Stimulated activated CD8-positive, alpha-beta memory T cell treated with anti-CD3 and anti-CD28 coated beads, Interleukin-7, amount 100 ng/mL, for 4 hours (primary cell): ENCODE measurements around the gene MARS1.
"Not testable (repeated sequence)": the region's sequence is repeated elsewhere in the genome, so short reads cannot be mapped to it uniquely, and the experiment has no call there.

Experiments used
- DNase-seq, 2 donors: peaks; one replicate each; pipeline ENCODE4 v3.0.0-alpha.2; 2020; ENCODE audit warnings: low read depth in 2 of 2

The MARS1 gene

DNA sequence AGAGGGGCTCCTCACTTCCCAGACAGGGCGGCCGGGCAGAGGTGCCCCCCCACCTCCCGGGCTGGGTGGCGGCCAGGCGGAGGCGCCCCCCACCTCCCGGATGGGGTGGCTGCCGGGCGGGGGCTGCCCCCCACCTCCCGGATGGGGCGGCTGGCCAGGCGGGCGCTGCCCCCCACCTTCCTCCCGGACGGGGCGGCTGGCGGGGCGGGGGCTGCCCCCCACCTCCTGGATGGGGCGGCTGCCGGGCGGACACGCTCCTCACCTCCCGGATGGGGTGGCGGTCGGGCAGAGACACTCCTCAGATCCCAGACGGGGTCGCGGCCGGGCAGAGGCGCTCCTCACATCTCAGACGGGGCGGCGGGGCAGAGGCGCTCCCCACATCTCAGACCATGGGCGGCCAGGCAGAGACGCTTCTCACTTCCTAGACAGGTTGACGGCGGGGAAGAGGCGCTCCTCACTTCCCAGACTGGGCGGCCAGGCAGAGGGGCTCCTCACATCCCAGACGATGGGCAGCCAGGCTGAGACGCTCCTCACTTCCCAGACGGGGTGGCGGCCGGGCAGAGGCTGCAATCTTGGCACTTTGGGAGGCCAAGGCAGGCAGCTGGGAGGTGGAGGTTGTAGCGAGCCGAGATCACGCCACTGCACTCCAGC, 7.3 kb downstream of the MARS1 start:
- not testable (repeated sequence) for DNase-seq

DNA sequence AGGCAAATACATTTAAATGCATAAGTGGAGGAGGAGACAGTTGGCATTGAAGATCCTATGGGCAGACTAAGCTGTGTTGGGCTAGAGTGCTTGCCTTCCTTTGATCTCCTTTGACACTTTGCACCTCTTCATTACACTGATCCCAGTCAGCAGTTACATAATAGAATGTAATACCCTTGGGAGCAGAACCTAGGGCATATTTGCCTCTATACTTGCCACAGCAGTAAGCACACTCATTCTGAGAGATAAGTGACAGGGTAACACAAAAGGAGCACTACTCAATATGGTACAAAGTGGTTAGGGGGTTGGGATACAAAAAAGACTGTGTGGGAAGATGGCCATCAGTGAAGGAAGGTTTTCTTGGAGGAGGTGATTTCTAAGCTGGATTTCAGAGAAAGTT, 9.0 kb downstream of the MARS1 start:
- no peak for DNase-seq

DNA sequence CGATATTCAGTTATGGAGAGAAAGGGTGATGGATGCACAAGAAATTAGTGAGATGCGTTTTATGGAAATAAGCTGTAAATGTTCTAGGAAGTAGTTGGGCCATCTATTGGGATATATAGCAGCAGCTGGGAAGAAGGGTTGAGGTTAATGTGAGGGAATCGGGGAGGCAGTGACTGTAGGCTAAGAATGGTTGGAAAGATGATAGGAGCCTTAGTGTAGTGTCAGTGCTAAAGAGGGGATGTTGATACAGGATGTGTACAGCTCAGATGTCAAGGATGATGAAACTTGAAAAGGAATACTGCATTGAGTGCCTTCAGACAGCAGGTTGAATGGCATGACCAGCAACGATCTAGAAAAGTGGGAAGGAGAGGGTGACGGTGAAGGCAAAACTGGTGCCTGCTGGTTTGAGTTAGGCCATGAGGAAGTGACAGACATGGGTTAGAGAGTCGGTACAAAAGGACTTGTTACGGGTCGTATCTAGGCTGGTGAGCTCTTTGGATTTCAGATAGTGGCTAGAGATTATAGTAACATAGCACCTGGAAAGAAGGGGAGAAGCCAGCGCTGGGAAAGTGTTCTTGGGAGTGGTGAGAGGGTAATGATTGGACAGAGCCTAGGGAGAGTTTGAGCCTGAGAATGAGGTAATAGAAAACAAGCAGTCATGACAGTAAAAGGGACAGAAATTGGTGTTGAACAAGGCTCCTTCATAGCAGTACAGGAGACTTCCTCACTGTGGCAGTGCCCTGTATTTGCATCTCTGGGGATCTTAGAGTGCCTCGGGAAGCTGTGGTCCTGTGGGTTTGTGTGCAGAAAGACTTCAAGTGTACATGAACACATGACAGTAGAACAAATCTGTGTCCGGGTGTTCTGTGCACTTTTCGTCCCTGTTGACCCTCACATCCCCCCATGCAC, 9.6 kb downstream of the MARS1 start:
- no peak for DNase-seq

DNA sequence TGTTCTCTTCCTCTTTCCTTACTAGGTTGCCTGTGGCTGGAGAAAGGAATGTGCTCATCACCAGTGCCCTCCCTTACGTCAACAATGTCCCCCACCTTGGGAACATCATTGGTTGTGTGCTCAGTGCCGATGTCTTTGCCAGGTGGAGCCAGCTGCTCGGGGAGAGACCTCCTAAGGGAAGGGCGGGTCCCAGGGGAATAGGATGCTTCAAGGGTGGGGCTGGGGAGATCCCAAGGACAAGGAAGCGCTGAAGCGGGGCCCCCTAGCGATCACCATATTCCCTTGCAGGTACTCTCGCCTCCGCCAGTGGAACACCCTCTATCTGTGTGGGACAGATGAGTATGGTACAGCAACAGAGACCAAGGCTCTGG, 10.2 kb downstream of the MARS1 start:
- no peak for DNase-seq

DNA sequence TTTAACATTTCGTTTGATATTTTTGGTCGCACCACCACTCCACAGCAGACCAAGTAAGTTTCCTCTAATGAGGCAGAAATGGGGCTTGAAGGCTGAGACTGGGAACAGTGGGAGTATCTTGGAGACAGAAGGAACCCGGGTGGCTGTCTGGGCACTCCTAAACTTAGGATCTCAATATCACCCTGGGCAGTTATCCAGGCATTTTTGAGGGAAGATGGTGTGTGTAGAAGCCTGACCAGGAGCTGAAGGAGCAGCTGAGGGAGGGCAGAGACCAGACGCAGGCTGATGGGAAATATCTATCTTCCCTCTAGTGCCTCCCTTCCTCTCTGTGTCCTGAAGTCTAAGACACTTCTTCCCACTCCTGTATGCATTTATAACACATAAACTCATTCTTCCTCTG, 10.7 kb downstream of the MARS1 start:
- no peak for DNase-seq

DNA sequence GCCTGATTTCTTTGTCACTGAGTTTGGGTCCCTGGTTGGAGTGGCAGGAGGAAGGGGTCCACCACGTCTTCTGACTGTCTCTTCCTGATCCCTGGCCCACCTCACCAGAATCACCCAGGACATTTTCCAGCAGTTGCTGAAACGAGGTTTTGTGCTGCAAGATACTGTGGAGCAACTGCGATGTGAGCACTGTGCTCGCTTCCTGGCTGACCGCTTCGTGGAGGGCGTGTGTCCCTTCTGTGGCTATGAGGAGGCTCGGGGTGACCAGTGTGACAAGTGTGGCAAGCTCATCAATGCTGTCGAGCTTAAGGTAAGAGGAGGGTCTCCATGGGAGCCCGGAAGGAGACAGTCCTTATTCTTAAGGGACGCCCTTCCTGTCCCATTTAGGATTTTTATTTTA, 12.3 kb downstream of the MARS1 start:
- DNase-seq: no peak

DNA sequence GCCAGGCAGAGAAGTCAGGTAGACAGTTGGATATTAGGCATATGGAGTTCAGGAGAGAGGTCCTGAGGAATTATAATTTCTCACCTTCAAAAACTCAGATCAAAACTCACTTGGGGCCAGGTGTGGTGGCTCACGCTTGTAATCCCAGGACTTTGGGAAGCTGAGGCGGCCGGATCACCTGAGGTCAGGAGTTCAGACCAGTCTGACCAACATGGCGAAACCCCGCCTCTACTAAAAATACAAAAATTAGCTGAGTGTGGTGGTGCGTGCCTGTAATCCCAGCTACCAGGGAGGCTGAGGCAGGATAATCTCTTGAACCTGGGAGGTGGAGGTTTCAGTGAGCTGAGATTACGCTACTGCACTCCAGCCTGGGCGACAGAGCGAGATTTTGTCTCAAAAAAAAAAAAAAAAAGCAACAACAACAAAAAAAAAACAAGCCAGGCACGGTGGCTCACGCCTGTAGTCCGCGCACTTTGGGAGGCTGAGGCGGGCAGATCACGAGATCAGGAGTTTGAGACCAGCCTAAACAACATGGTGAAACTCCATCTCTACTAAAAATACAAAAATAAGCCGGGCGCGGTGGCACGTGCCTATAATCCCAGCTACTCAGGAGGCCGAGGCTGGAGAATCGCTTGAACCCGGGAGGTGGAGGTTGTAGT, 14.6 kb downstream of the MARS1 start:
- not testable (repeated sequence) for DNase-seq

DNA sequence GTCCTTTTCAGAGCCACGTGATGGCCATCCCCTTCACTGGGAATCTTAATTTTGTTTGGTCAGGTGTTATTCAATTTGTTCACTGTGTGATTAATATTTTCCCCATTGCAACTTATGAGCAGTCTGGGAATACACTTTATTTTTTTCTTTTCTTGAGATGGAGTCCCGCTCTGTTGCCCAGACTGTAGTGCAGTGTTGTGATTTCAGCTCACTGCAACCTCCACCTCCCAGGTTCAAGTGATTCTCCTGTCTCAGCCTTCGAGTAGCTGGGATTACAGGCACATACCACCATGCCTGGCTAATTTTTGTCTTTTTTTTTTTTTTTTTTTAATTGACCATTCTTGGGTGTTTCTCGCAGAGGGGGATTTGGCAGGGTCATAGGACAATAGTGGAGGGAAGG, 18.7 kb downstream of the MARS1 start:
- not testable (repeated sequence) for DNase-seq

DNA sequence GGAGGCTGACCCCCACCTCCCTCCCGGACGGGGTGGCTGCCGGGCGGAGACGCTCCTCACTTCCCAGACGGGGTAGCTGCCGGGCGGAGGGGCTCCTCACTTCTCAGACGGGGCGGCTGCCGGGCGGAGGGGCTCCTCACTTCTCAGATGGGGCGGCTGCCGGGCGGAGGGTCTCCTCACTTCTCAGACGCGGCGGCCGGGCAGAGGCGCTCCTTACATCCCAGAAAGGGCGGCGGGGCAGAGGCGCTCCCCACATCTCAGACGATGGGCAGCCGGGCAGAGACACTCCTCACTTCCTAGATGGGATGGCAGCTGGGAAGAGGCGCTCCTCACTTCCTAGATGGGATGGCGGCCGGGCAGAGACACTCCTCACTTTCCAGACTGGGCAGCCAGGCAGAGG, 19.9 kb downstream of the MARS1 start:
- not testable (repeated sequence) for DNase-seq

DNA sequence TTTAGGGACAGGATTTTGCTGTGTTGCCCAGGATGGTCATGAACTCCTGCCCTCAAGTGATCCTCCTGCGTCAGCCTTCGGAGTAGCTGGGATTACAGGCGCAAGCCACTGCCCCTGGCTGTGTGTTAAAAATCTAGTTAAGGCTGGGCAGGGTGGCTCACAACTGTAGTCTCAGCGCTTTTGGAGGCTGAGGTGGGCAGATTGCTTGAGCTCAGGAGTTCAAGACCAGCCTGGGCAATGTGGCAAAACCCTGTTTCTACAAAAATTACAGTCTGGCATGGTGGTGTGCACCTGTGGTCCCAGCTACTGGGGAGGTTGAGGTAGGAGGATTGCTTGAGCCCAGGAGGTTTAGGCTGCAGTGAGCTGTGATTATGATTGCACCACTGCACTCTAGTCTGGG, 23.3 kb downstream of the MARS1 start:
- no peak for DNase-seq

DNA sequence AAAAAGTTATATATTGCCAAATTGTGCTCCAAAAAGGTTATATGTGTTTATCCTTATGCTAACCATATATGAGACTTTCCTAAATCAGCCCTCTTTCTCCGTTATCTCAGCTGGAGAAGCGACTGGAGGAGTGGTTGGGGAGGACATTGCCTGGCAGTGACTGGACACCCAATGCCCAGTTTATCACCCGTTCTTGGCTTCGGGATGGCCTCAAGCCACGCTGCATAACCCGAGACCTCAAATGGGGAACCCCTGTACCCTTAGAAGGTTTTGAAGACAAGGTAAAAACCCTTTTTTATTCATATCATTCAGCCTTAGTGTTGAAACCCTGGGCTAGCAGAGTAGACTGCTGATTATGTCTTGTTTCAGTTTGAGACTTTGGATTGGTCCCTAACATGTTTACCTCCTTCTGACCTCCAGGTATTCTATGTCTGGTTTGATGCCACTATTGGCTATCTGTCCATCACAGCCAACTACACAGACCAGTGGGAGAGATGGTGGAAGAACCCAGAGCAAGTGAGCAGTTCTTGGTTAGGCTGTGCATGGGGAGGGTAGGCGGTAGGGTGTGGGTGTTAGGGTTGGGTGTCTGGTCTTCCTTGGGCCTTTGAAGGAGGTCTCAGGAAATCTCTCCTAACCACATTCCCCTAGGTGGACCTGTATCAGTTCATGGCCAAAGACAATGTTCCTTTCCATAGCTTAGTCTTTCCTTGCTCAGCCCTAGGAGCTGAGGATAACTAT, 23.9 kb downstream of the MARS1 start:
- DNase-seq: no peak

DNA sequence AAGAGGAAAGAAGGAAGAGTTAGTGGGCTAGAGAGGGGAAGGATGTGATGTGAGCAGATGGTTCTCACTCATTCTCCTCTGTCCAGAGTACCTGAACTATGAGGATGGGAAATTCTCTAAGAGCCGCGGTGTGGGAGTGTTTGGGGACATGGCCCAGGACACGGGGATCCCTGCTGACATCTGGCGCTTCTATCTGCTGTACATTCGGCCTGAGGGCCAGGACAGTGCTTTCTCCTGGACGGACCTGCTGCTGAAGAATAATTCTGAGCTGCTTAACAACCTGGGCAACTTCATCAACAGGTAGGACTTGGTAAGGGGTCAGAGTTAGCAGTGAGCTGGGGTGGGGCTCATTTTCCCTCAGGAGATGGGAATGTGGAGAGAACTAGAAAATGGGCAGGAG, 24.8 kb downstream of the MARS1 start:
- DNase-seq: no peak

DNA sequence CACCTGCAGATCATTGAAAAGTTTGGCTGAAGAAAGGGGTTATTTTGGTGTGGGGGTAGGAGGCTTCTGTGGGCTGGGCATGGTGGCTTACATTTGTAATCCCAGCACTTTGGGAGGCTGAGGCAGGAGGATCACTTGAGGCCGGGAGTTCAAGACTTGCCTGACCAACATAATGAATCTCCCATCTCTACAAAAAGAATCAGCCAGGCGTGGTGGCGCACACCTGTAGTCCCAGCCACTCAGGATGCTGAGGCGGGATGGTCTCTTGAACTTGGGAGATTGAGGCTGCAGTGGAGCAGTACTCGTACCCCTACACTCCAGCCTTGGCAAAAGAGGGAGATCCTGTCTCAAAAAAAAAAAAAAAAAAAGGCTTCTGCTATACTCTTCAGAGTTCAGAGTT, 25.4 kb downstream of the MARS1 start:
- no peak for DNase-seq

DNA sequence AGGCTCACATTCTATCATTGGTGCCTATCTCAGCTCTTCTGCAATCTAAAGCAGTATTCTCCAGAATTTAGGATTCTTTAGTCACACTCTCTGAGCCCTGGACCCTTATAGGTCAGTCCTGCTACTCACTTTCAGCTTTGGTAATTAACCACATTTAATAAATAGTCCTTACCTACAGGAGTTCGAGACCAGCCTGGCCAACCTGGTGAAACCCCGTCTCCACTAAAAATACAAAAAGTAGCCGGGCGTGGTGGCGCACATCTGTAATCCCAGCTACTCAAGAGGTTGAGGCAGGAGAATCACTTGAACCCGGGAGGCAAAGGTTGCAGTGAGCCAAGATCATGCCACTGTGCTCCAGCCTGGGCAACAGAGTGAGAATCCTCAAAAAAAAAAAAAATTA, 25.8 kb downstream of the MARS1 start:
- not testable (repeated sequence) for DNase-seq

DNA sequence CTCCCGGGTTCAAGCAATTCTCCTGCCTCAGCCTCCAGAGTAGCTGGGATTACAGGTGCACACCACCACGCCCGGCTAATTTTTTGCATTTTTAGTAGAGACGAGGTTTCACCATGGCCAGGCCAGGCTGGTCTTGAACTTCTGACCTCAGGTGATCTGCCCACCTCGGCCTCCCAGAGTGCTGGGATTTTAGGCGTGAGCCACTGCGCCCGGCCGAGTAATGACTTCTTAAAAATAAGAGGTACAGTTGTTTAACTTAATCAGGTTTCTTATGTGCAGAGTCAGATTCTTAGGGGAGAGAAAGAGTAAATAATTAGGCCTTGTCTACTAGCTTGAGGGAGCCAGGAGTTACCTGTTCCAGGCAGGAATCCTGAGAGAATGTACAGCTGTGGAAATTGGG, 26.4 kb downstream of the MARS1 start:
- not testable (repeated sequence) for DNase-seq

DNA sequence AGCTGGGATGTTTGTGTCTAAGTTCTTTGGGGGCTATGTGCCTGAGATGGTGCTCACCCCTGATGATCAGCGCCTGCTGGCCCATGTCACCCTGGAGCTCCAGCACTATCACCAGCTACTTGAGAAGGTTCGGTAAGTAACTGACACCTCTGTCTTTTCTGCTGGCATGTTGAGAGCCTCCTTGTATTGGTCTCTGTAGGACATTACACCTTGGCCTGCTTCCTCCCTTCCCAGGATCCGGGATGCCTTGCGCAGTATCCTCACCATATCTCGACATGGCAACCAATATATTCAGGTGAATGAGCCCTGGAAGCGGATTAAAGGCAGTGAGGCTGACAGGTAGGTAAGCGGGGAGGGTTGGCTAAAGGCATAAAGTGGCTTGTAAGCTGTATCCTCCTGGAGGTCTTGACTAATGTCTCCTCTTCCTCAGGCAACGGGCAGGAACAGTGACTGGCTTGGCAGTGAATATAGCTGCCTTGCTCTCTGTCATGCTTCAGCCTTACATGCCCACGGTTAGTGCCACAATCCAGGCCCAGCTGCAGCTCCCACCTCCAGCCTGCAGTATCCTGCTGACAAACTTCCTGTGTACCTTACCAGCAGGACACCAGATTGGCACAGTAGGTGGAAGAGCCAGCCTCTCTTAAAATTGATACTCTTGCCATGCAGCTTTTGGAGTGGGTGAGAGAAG, 27.0 kb downstream of the MARS1 start:
- DNase-seq: no peak

DNA sequence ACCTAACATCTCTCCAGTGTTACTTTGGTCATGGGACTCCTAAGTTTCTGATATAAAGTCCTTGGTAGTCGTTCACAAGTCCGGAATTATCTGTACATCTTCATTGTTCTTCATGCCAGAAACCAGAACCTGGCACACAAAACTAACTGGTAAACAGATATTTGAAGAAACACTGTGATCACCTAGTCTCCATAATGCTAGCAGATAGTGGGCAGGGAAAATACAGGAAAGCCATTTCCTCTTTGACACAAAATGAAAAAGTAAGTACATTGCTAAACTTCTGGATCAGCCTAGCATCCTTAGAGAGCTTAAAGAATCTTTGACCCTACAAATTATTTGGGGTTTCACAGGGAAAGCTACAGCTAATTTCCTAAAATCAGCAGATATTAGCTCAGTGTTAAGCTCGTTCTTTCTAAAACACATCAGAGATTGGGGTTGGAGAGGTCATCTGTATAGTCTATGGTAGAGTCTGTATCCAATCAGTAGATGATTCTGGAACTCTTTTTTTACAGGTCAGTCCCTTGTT, 27.6 kb downstream of the MARS1 start:
- DNase-seq: no peak

DNA sequence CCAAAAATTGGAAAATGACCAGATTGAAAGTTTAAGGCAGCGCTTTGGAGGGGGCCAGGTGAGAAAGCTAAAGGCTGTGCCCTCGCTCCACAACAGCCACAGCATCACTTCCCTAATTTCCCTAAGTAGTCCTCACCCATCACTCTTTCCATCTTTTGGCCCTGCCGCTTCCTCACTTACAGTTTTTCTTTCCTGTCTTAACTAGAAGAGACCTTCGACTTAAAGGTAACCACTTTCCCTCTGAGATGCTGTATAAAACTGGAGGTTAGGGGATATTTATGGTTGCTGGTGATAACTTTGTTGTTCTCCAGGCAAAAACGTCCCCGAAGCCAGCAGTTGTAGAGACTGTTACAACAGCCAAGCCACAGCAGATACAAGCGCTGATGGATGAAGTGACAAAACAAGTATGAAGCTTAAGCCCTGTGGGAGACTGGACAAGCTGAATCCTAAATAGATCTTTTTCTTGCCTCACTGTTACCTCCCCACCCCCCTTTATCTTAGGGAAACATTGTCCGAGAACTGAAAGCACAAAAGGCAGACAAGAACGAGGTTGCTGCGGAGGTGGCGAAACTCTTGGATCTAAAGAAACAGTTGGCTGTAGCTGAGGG, 28.2 kb downstream of the MARS1 start:
- no peak for DNase-seq

DNA sequence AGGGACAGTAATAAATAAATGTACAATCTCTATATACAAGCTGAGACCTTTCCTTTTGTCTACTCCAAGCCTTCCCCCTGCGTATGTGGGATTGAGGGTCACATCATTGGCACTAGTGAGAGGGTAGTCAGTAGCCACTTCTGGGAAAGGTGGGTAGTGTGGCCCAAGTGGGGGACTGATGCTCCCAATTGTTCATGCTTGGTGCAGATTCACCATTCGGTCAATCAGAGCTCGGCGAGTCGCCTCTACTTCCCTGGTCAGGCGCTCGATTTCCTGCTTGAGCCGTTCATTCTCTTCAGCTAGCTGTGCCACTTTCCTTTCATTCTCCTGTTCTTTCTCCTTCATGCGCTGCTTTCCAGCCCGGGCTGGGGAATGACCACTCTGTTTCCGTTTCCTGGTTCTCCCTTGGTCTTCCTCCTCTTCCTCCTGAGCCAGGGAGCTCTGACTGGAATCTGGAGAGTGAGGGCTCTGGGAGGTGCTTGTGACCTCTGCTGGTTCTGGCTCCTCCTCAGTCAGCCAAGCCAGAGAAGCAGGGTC, 28.8 kb downstream of the MARS1 start:
- no peak for DNase-seq

DNA sequence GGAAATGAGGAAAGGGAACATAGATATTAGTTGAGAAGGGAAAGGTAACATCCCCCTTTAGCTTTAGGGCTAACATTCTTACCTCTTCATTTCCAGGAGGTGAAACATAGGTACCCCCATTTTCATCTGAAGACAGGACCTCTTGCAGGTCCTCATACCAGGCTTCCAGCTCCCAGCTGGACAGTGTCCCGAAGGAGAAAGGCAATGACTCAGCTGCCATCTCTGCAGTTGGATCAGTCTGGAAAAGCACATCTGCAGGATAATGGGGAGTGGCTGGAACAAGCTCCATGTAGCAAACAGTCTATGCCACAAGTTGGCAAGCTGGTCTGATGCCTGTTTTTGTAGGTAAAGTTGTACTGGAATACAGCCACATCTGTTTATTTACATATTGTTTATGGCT, 29.3 kb downstream of the MARS1 start:
- DNase-seq: no peak

DNA sequence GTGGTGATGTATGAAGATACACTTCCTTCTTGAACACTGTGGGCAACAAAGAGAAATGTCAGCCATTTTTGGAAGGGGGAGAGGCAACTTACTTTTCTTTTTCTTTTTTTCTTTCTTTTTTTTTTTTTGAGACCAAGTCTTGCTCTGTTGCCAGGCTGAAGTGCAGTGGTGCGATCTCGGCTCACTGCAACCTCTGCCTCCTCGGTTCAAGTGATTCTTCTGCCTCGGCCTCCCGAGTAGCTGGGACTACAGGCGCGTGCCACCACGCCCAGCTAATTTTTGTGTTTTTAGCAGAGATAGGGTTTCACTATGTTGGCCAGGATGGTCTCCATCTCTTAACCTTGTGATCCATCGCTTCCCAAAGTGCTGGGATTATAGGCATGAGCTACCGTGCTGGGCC, 29.9 kb downstream of the MARS1 start:
- not testable (repeated sequence) for DNase-seq
